ENCODE data around the gene FILIP1.
A peak's percentile ranks its signal among the peaks of the same experiment; 100 is the strongest.

FILIP1 gene

GRCh38 chr6:75381877-75382633, 111.5 kb downstream of the FILIP1 start:
- peak; percentile 26 for DNase-seq (ENCODE audit: low read depth)

DNA sequence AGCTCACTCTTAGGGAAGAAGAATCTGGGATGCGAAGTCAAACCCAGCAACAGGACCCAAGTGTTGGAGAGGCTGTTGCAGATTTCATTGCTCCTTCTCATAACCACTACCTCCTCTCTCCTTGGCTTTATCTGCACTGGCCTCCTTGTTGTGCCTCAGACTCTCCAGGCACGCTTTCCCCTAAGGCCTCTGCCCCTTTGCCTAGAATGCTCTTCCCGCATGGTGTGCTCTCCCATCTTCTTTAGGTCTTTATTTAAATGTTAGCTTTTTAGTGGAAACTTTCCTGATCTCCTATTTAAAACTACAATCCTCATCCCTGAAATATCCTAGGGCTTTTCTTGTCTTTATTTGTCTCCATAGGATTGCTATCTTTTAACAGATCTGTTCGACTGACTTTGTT, 114.1 kb downstream of the FILIP1 start:
- DNase-seq (ENCODE audit: low read depth) = no peak

GRCh38 chr6:75378101-75378500, 115.5 kb downstream of the FILIP1 start:
- no peak for DNase-seq (ENCODE audit: low read depth)

GRCh38 chr6:75377386-75377785, 116.2 kb downstream of the FILIP1 start:
- no peak for DNase-seq (ENCODE audit: low read depth)

DNA sequence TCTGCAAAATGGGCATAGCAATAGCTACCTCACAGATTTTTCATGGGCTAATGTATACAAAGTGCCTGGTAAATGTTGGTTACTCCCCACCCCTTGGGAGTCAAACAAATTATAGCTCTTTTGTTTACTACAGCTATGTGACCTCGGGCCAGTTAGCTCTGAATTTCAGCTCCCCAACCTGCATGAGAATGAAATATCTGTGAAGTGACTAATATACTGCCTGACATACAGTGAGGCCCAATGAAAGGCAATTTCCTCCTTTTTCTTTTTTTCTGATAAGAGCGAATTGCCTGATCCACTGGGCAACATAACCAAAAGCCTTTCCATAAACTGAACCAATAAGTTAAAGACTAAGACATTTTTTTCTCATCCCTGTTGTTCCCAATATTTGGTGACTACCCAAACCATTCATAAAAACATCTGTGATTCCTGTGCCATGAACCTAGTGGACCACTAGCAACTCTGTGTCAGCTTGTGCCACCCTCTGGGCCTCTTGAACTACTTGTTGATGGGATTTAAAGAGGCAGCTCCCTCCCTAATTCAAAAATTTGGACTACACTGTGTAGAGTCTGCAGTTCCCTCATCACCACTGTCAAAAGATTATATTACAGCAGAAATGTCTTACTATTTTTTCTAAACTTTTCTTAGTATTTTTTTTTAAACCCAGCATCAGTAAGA, 117.1 kb downstream of the FILIP1 start:
- DNase-seq (ENCODE audit: low read depth) = no peak

- DNase-seq (ENCODE audit: low read depth) = no peak
Measured at GRCh38 chr6:75374961-75375400, 118.6 kb downstream of the FILIP1 start.

DNA sequence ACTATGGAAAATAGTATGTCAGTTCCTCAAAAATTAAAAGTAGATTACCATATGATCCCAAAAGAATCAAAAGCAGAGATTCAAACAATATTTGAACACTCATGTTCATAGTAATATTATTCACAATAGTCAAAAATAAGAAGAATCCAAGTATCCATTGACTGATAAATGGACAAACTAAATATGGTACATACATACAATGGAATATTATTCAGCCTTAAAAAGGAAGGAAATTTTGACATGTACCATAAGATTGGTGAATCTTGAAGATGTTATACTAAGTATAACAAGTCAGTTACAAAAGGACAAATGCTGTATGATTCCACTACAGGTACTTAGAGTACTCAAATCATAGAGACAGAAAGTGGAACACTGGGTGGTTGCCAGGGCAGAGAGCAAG, 120.7 kb downstream of the FILIP1 start:
- no peak for DNase-seq (ENCODE audit: low read depth)

DNA sequence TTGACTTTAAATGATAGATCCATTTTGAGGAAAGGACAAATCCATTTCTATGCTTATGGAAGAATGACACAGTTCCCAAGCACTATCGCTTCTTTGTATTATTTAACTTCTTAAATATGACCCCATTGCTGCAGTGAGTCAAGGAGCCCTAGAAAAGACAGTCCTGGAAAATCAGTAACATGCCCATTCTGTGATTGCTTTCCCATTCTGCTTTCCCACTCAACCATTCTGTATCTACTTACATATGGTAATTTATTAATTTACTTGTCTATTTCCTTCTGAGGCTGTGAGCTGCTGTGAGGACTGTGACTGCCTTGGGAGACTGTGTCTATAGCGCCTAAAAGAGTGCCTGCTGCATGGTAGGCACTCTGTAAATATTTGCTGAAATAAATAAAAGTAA, 123.6 kb downstream of the FILIP1 start:
- no peak for DNase-seq (ENCODE audit: low read depth)

DNA sequence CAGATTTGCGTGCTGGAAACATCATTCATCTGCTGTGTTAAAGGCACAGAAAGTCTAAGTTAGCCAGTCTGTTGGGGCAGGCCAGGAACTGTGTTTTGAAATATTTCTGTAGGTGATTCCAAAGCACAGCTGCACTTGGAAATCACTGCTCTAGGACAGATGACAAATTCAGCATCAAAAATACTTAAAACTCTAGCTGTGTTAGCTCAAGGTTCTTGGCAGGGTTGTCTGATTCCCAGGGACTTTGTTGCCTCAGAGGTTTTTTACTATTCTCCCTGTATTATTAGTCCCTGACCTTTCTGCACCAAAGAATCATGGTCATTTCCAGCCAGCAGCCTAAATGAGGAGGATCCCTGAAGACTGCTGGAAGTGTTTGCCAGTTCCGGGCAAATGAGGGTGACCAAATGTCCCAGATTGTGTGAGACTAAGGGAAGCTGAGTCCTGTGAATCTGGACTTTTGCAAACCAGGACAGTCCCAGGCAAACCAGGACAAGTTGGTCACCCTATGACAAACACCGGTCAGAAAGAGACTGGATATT, 124.7 kb downstream of the FILIP1 start:
- DNase-seq (ENCODE audit: low read depth) = no peak

DNA sequence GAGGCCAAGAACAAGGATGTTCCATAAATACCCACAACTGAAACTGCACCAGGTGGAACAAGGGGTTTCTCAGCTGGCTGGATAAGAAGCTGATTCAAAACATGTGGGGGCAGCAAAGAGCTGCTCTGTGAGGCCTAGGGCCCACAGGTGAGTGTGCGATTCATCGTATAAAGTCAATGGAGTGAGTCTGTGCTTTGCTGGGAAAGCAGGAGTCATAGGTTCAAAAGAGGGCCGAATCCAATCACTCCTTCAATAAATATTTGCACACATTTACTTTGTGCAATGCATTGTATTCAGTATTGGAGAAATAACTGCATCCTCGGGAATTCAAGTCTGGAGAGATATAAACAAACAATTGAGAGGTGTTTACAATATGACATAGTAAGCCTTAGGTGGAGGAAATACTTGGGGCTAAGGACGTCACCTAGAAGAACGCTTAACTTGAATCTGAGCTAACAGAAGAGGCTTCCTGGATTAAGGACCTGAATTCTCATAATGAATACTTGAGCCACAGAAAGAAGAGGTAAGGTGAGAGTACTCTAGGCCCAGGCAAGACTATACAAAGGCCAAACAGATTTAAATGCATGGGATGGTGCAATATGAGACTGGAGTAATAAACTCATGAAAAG, 125.3 kb downstream of the FILIP1 start:
- DNase-seq (ENCODE audit: low read depth) = no peak

- no peak for DNase-seq (ENCODE audit: low read depth)
Measured at GRCh38 chr6:75363304-75363703, 130.3 kb downstream of the FILIP1 start.

GRCh38 chr6:75353644-75354043, 140.0 kb downstream of the FILIP1 start:
- no peak for DNase-seq (ENCODE audit: low read depth)

DNA sequence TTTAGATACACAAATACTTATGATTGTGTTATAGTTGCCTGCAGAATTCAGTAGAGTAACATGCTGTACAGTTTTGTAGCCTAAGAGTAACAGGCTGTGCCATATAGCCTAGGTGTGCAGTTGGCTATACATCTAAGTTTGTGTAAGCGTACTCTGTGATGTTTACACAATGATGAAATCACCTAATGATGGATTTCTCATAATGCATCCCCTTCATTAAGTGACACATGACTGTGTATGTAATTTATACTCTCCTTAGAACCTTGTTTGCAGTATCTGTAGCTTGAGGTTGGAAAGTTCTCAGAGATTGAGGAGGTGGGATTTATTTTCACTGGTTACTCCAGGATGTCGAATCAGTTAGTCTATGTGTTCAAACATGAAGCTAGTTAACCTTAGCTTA, 142.0 kb downstream of the FILIP1 start:
- no peak for DNase-seq (ENCODE audit: low read depth)

DNA sequence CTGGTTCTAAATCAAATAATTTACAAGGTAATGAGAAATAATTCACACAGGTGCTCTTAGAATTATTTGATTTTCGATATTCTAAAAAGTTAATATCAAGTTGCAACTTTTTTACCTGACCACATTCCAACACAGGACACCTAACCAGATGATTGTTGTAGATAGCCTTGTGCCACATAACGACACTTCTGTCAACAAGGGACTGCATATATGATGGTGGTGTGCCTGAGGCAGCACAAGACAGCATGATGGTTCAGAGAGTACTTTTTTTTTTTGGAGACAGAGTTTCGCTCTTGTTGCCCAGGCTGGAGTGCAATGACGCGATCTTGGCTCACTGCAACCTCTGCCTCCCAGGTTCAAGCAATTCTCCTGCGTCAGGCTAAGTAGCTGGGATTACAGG, 142.8 kb downstream of the FILIP1 start:
- DNase-seq (ENCODE audit: low read depth) = no peak

- no peak for DNase-seq (ENCODE audit: low read depth)
Measured at GRCh38 chr6:75350156-75350555, 143.4 kb downstream of the FILIP1 start.

GRCh38 chr6:75349262-75349984, 144.2 kb downstream of the FILIP1 start:
- no peak for DNase-seq (ENCODE audit: low read depth)

DNA sequence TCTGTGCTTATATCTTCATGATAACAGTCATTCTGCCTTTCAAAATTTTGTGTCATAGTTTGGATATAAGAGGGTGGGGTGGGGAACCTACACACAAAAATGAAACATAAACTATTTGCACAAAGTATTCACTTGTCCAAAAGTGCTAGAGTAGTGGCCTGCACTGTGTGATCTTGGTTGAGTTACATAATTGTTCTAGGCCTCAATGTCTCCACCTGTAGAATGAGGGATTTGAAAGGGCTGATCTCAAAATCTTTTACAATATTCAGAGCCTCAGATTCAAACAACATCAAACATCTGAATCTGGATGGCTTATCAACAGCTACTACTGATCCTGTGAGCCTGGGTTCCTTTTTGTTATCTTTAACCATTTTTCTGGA, 144.7 kb downstream of the FILIP1 start:
- no peak for DNase-seq (ENCODE audit: low read depth)

- DNase-seq (ENCODE audit: low read depth) = no peak
Measured at GRCh38 chr6:75347898-75348610, 145.5 kb downstream of the FILIP1 start.

GRCh38 chr6:75345413-75345812, 148.2 kb downstream of the FILIP1 start:
- DNase-seq (ENCODE audit: low read depth) = no peak

- no peak for DNase-seq (ENCODE audit: low read depth)
Measured at GRCh38 chr6:75344455-75344854, 149.1 kb downstream of the FILIP1 start.

GRCh38 chr6:75344021-75344420, 149.6 kb downstream of the FILIP1 start:
- DNase-seq (ENCODE audit: low read depth) = no peak

All from fibroblast of gingiva (primary cell).